Activated T-cell treated with anti-CD3 and anti-CD28 coated beads, Interleukin-2, amount 50 U/mL, for 72 hours (primary cell): ENCODE data around the gene WFDC5. TPM values are rescaled to one million over a fixed set of nuclear protein-coding genes. Genes with fewer than 3 reads are reported as not detected.
"Not testable (repeated sequence)": the region's sequence is repeated elsewhere in the genome, so short reads cannot be mapped to it uniquely, and the experiment has no call there.

Source experiments
- ATAC-seq, 2 donors: fragments of 150-1000 bp; cut with Tn5 transposase; replicated peaks in 1 of 2; 2 replicates each; pipeline ENCODE4 v1.10.0; 2021; ENCODE audit warnings: moderate library complexity in 2 of 2, mild to moderate bottlenecking in 1 of 2
- DNase-seq, 2 donors: peaks; one replicate each; pipeline ENCODE4 v3.0.0; 2021 to 2022; ENCODE audit warnings: mixed read lengths in 1 of 2
- H3K27ac Mint-ChIP-seq: one replicate; pipeline ENCODE4 v1.8.0; 2022; ENCODE audit warnings: mild to moderate bottlenecking, moderate library complexity, mixed read lengths
- H3K27me3 Mint-ChIP-seq: one replicate; pipeline ENCODE4 v1.8.0; 2022; ENCODE audit warnings: low read depth, mixed read lengths
- H3K36me3 Mint-ChIP-seq, 2 donors: one replicate each; pipeline ENCODE4 v1.8.0; 2022; ENCODE audit warnings: mixed read lengths in 2 of 2, mild to moderate bottlenecking in 1 of 2; ENCODE audit not compliant: insufficient read depth in 2 of 2
- H3K4me1 Mint-ChIP-seq: one replicate; pipeline ENCODE4 v1.8.0; 2022; ENCODE audit warnings: low read depth, mixed read lengths
- H3K4me3 Mint-ChIP-seq, 2 donors: one replicate each; pipeline ENCODE4 v1.8.0; 2022; ENCODE audit warnings: mild to moderate bottlenecking in 2 of 2, mixed read lengths in 2 of 2, moderate library complexity in 2 of 2
- H3K9me3 Mint-ChIP-seq, 2 donors: one replicate each; pipeline ENCODE4 v1.8.0; 2022; ENCODE audit warnings: mixed read lengths in 2 of 2
- total RNA-seq, 2 donors: library from RNA; stranded (reverse); gene quantifications; one replicate each; pipeline ENCODE4 v1.2.3, GENCODE V29; 2022

The WFDC5 gene, protein sequence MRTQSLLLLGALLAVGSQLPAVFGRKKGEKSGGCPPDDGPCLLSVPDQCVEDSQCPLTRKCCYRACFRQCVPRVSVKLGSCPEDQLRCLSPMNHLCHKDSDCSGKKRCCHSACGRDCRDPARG
- total RNA-seq, result 1 to 10 TPM in 1 of 2 donors, not detected in 1; 1.4 TPM

DNA sequence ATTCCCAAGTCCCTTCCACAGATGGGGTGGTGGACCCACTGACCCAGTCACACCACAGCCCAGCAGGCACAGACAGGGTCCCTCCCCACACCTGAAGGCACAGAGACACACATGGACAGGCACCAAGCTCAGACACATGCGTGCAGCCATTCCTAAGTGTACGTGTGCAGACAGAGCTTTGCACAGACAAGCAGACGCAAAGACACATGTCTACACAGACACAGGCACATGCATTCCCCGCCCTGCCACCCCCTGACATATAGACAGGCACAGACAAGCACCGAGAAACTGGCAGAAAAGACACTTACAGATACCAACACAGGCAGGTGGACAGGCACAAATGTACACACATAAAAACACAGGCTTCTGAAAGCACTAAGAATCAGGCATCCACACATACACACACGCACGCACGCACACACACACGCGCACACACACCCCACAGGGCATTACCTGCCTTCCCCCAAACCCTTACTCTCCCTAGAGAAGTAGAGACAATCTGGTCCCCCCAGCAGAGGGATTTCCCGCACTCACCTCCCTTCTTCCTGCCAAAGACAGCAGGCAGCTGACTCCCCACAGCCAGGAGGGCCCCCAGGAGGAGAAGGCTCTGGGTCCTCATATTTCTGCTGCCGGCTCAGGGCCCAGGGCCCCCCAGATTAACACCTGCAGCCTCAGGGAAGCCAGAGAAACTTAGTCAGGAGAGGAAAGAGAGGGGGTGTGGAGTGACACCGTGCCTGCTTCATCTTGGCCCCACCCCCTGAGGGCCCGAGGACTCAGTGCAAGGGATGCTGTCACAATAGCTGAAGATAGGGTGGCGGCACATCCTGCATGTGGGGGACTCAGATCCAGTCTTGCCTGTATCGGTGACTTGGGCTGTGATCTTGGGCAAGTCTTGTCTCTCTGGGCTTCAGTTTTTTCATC is at the start of gene WFDC5:
WFDC5 (minus strand) TSS at position 710 of the 921 bp plus-strand sequence; CDS start at position 619, 91 bp downstream.
- Mint-ChIP-seq H3K4me1 (peaks cover 17% of the 10 kb centered on the region), H3K36me3 (no peaks in the 10 kb centered on the region), H3K27me3 (peaks cover 21% of the 10 kb centered on the region), H3K9me3 (no peaks in the 10 kb centered on the region), H3K27ac (no peak within 1 kb of the TSS), H3K4me3 (peak within 1 kb of the TSS; percentile 18 to 23)
- peak in 1 of 2 donors; percentile 34 for DNase-seq
- ATAC-seq, result peak; percentile 69 to 82

DNA sequence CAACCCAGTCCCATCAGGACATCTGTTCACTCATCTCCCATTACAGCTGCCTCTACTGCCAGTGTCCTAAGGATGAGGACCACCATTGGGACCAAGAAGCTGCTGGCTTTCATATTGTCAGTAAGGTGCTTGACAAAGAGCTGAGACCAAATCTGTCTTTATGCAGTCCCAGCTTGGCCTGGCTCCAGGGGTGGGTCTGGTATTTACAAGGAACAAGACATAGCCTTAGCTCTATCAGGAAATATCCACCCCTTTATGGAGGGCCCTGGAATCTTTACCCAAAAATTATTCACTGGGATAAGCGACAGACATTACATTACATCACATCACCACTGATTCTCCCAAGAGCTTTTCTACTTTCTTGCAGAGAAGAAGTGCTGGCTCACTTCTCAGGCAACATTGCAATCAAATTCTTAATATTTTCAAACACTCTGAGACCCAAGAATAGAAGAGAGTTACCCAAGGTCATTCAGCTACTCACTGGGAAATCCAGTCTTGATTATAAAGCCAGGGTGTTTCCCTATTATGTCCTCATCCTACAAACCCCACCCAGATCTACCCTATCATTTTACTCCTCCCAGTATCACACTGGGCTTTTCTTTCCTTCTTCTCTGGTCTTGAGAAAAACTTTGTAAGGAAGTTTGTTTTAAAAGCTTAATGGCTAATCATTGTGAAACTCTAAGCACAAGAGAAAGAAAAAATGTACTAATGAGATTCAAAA is 48.3 kb upstream of the WFDC5 start:
- no peak for ATAC-seq
- no peaks in the 10 kb centered on the region for H3K4me1 Mint-ChIP-seq
- H3K27ac Mint-ChIP-seq, result no peak overlapping the region
- H3K4me3 Mint-ChIP-seq, result no peak overlapping the region
- H3K9me3 Mint-ChIP-seq, result peaks cover 10 to 13% of the 10 kb centered on the region in 2 donors
- DNase-seq, result no peak
- peaks cover 7 to 14% of the 10 kb centered on the region in 2 donors for H3K36me3 Mint-ChIP-seq
- H3K27me3 Mint-ChIP-seq, result peaks cover 49% of the 10 kb centered on the region

DNA sequence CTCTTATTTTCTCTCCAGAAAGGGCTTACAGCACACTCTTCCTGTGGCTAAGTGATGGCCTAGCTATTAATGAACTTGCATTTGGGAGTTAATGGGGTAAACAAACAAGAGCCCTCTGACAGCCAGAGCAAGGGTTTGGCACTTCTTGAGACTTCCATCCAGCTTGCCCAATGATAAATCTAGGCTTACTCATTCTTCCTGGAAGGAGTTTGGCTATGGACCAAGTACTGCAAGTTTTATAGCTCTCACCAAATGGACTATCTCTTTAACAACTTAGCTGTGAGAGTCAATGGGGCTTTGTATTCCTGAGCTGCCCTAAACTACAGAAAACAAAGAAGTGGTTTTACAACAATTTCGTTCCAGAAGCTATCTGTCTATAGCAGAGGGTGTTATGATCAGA is 43.0 kb upstream of the WFDC5 start:
- no peaks in the 10 kb centered on the region for H3K4me1 Mint-ChIP-seq
- DNase-seq (no peak), ATAC-seq (no peak)
- peaks cover 6 to 14% of the 10 kb centered on the region in 2 donors for H3K9me3 Mint-ChIP-seq
- peaks cover 55% of the 10 kb centered on the region for H3K27me3 Mint-ChIP-seq
- H3K36me3 Mint-ChIP-seq, result peaks cover 6 to 12% of the 10 kb centered on the region in 2 donors
- H3K4me3 Mint-ChIP-seq, result no peak overlapping the region
- H3K27ac Mint-ChIP-seq, result no peak overlapping the region

DNA sequence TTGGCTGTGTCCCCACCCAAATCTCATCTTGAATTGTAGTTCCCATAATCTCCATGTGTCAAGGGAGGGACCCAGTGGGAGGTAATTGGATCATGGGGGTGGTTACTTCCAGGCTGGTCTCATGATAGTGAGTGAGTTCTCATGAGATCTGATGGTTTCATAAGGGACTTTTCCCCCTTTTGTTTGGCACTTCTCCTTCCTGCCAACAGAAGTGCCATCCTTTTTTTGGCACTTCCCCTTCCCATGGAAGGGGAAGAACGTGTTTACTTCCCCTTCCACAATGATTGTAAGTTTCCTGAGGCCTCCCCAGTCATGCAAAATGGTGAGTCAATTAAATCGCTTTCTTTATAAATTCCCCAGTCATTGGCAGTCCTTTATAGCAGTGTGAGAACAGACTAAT is 41.7 kb upstream of the WFDC5 start:
- Mint-ChIP-seq H3K9me3 (peaks cover 5 to 11% of the 10 kb centered on the region in 2 donors), H3K27me3 (peaks cover 56% of the 10 kb centered on the region), H3K27ac (no peak overlapping the region), H3K4me1 (no peaks in the 10 kb centered on the region), H3K36me3 (peaks cover 6 to 8% of the 10 kb centered on the region in 2 donors), H3K4me3 (no peak overlapping the region)
- DNase-seq, result no peak
- ATAC-seq, result no peak

DNA sequence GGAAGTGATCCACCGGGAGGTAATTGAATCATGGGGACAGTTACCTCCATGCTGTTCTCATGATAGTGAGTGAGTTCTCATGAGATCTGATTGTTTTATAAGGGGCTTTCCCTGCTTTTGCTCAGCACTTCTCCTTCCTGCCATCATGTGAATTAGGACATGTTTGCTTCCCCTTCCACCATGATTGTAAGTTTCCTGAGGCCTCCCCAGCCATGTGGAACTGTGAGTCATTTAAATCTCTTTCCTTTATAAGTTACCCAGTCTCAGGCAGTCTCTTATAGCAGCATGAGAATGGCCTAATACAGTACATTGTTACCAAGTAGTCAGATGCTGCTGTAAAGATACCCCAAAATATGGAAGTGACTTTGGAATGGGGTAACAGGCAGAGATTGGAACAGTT is 39.8 kb upstream of the WFDC5 start:
- Mint-ChIP-seq H3K9me3 (peaks cover 4 to 11% of the 10 kb centered on the region in 2 donors), H3K27me3 (peaks cover 64% of the 10 kb centered on the region)
- not testable (repeated sequence) for ATAC-seq

DNA sequence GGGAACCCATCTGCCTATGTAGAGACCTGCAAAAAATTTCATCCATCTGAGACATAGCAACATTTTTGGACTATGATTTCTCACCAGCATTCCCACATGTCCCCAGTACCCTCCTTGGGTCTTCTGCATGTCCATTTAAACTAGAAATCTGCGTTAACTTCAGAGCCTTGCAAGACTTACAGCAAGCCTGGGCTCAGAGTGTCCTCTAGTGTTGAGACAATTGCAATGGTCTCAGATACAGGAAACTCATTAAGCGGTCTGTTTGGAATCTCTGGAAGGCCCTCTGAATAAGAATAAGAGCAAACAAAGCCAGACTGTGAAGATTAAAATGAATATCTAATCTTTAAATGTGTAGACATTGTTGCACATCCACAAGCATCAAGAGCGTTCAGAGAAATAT is 39.2 kb upstream of the WFDC5 start:
- H3K27ac Mint-ChIP-seq, result no peak overlapping the region
- H3K9me3 Mint-ChIP-seq, result peaks cover 4 to 11% of the 10 kb centered on the region in 2 donors
- no peak overlapping the region for H3K4me3 Mint-ChIP-seq
- H3K27me3 Mint-ChIP-seq, result peaks cover 69% of the 10 kb centered on the region
- peaks cover 6% of the 10 kb centered on the region in 2 donors for H3K36me3 Mint-ChIP-seq
- ATAC-seq (no peak), DNase-seq (no peak)
- no peaks in the 10 kb centered on the region for H3K4me1 Mint-ChIP-seq

More for the DNA sequence above, 39.8 kb upstream of the WFDC5 start:
- not testable (repeated sequence) for H3K27ac Mint-ChIP-seq, H3K4me3 Mint-ChIP-seq, DNase-seq, H3K36me3 Mint-ChIP-seq, H3K4me1 Mint-ChIP-seq

DNA sequence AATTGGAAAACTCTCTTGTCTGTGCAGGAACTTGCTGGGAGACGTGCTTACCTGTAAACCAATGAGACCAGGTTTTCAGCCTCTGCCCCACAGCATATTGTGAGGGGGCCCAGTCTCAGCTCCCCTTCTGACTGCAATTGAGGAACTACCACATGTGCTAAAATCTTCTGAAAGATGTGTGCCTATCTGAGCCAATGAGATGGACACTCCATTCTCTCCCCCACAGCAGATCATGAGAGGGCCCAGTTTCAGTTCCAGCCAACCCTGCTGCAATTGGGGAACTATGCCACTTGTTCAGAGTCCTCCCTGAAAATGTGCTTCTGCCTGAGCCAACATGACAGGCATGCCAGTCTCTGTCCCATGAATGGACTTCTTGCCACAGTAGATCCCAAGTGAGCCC is 38.8 kb upstream of the WFDC5 start:
- peaks cover 73% of the 10 kb centered on the region for H3K27me3 Mint-ChIP-seq

DNA sequence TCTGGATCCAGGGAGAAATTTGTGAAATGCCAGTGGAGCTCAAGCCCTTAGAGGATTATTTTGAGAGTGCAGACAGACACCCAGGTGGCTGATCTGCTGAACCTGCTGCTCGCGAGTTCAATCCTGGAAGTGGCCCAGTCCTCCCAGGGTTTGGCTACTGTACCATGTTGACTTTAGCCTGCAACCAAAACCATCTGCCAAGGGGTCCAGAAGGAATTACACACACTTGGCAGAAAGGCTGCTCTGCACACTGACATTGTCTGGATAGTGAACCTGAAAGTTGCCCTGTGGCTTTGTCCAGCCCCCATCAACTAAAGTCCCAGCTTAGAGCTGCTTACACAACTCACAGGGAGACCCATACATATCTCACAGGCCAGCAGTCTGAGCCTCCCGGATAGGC is 38.2 kb upstream of the WFDC5 start:
- Mint-ChIP-seq H3K27ac (no peak overlapping the region), H3K9me3 (peaks cover 0 to 2% of the 10 kb centered on the region in 2 donors), H3K4me1 (no peaks in the 10 kb centered on the region), H3K4me3 (no peak overlapping the region), H3K27me3 (peaks cover 73% of the 10 kb centered on the region), H3K36me3 (no peaks in the 10 kb centered on the region)
- ATAC-seq (no peak), DNase-seq (no peak)

More for the DNA sequence above, 38.8 kb upstream of the WFDC5 start:
- Mint-ChIP-seq H3K27ac (no peak overlapping the region), H3K36me3 (peaks cover 2% of the 10 kb centered on the region in 2 donors), H3K9me3 (peaks cover 4 to 8% of the 10 kb centered on the region in 2 donors), H3K4me3 (no peak overlapping the region), H3K4me1 (no peaks in the 10 kb centered on the region)
- ATAC-seq, result no peak
- DNase-seq, result no peak

DNA sequence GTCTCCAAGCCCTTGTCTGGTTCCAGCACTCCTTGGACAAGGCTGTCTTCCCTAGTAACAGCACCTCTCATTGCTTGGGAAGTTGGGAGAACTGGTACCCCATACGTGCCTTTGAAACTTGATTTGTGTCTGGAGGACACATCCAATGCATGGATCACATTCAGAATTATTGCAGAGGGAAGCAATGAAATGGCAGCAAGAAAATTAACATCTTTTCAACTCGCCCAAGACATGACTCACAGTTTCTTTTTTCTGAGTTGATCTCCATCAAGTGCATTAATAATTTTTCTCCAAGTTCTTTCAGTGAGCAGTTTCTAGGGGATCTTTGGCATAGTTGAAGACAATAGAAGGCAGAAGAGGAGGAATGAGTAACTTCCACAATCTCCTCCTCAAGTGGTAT is 37.4 kb upstream of the WFDC5 start:
- ATAC-seq (no peak), DNase-seq (no peak)
- Mint-ChIP-seq H3K27me3 (peaks cover 69% of the 10 kb centered on the region), H3K4me3 (no peak overlapping the region), H3K36me3 (no peaks in the 10 kb centered on the region), H3K27ac (no peak overlapping the region), H3K9me3 (peaks cover 0 to 2% of the 10 kb centered on the region in 2 donors), H3K4me1 (no peaks in the 10 kb centered on the region)

DNA sequence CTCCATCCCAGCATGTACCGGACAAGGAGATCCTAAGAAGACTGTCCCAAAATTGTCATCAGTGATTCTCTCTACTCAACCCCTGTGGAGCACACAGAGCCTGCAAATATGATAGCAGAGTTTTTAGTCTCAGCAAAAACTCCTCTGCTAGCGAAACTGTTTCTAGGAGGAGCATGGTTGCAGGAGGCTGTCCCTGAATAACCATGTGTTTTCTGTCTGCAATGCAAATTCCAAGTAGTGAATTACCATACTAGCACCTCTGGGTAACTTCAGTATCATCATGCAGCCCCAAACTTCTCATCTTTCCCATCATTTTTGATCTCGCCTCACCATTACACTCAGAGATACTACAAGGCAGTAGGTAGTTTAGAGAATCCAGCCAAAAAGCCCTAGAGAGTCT is 34.1 kb upstream of the WFDC5 start:
- no peaks in the 10 kb centered on the region for H3K36me3 Mint-ChIP-seq
- ATAC-seq, result no peak
- H3K27ac Mint-ChIP-seq, result no peak overlapping the region

DNA sequence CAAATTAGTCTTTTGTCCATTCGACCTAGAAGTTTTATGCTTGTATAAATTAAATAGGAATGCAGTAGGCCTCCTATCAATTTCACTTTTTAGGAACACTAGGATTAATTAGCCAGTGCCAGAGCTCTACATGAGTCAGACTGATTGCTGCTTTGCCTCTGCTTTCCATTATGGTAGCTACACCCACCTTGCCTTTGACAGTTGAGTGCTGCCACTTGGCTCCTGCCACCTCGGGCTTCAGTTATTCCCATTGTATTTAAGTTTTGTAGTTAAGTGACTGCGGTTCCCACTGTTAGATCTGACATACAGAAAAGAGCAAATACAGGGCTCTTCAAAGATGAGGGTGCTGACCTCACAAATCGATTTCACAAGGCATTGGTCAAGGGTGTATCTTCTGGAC is 25.9 kb upstream of the WFDC5 start:
- no peak for DNase-seq
- no peak for ATAC-seq
- Mint-ChIP-seq H3K27ac (no peak overlapping the region), H3K27me3 (no peaks in the 10 kb centered on the region), H3K4me3 (no peak overlapping the region), H3K36me3 (no peaks in the 10 kb centered on the region), H3K9me3 (no peaks in the 10 kb centered on the region), H3K4me1 (no peaks in the 10 kb centered on the region)

More for the DNA sequence above, 34.1 kb upstream of the WFDC5 start:
- no peak for DNase-seq
- Mint-ChIP-seq H3K4me3 (no peak overlapping the region), H3K27me3 (peaks cover 40% of the 10 kb centered on the region), H3K4me1 (no peaks in the 10 kb centered on the region), H3K9me3 (no peaks in the 10 kb centered on the region)

DNA sequence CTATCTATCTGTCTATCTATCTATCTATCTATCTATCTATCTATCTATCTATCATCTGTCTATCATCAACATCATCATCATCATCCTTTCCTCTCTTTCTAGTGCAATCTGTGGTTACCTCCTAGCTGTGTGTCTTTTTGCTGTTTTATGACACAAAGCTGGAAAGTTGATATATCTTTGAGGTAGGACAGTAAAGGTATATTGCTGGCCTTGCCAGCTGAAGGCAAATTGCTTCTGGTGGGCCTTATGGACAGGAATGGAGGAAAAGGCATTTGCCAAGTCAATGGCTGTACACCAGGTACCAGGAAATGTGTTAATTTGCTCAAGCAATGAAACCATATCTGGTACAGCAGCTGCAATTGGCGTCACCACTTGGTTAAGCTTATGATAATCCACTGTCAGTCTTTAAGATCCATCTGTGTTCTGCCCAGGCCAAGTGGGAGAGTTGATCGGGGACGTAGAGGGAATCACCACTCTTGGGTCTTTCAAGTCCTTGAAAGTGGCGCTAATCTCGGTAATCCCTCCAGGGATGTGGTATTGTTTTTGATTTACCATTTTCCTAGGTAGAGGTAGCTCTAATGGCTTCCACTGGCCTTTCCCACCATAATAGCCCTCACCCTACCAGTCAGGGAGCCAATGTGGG is 24.9 kb upstream of the WFDC5 start:
- DNase-seq, H3K27ac Mint-ChIP-seq, H3K4me3 Mint-ChIP-seq, ATAC-seq, H3K36me3 Mint-ChIP-seq, H3K4me1 Mint-ChIP-seq, H3K27me3 Mint-ChIP-seq, H3K9me3 Mint-ChIP-seq: not testable (repeated sequence)
